Heart left ventricle (tissue), 13 donors: ENCODE data around the gene INPP4B.

Experiments
- CTCF ChIP-seq, 12 donors: fragments of 200-600 bp; sonication (generic) in 4 of 12; IDR thresholded peaks; one replicate each; pipeline versions ENCODE4 v1.5.0 to v1.8.0; 2018 to 2022; ENCODE audit warnings: antibody characterized with exemption in 12 of 12, mild to moderate bottlenecking in 5 of 12
- POLR2A ChIP-seq, 2 donors: fragments of 450-650 bp; IDR thresholded peaks; one replicate each; pipeline ENCODE4 v1.6.1; 2017; ENCODE audit warnings: antibody characterized with exemption in 2 of 2, mild to moderate bottlenecking in 2 of 2, moderate library complexity in 2 of 2
- donor health status: ischemic (EF 13 %, LVEDD 7.1; RV severe dilation, severe dysfunction).
- donor health status: DM: no; HTN: yes; CAD: no.
- donor health status: DM: no; HTN: no; CAD: no.
- donor health status: ischemic (EF 25% LVEDD 6.9; RV normal size, moderate dysfunction).
- donor health status: ischemic (EF 25% LVEDD 5.7; RV mildly dilated, moderate dysfunction).
- donor health status: ischemic (EF 35%, LVEDD 5.7; RV mildly dilated, moderate dysfunction).
- donor health status: nonischemic (EF 11% LVEDD 7.7; RV severe dilation, severe dysfunction).
- donor health status: DM: yes; HTN: yes; CAD: no.
- donor health status: PGD.
- donor health status: ischemic (EF 29% LVEDD 5.4; RV normal size, mild dysfunction).
- donor health status: nonischemic (EF 23%, LVEDD 6.1; RV moderate dilation, normal function).

DNA sequence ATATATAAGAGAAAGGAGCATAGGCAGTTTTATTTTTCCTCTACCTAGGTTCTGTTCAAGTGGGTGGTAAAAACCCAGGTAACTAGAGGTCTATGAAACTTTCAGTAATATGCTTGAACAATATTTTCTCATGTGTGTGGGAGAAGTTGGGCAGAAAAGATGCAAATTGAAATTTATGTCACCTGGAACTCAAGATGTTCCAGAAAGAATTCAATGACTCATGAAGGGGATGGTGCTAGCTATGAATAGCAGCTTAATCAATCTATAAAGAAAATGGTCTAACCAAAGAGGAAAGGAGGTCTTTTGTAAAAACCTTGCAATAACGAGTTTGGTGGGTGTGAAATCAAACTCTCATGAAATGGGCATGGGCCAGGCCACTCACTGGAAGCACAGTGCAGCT, 263.8 kb downstream of the INPP4B start:
- TF ChIP-seq CTCF (IDR thresholded peaks at IDR 0.05): no peak
- TF ChIP-seq POLR2A (IDR thresholded peaks at IDR 0.05): no peak
